Astrocyte (in vitro differentiated cells and primary cell): ENCODE data around the gene TLL1. TPM values are rescaled to one million over a fixed set of nuclear protein-coding genes. Genes with fewer than 3 reads are reported as not detected.

ENCODE experiments used
- DNase-seq: peaks from one replicate; pipeline ENCODE4 v3.0.0-alpha.2; 2010; ENCODE audit warnings: low read depth
- FAIRE-seq: peaks from 2 replicates; lab custom pipeline; 2011; peaks lifted over from hg19 to GRCh38; lab: Jason Lieb, UNC
- H2AFZ ChIP-seq: 2 replicates; pipeline ENCODE4 v1.6.0; 2012; ENCODE audit warnings: low read depth, low read length, inconsistent platforms
- H3K27ac ChIP-seq: 2 replicates; pipeline ENCODE4 v1.5.1; 2011; ENCODE audit warnings: low read depth, low read length, inconsistent platforms
- H3K27me3 ChIP-seq: 2 replicates; pipeline ENCODE4 v1.6.0; 2011; ENCODE audit warnings: low read length, inconsistent platforms; ENCODE audit not compliant: insufficient read depth
- H3K36me3 ChIP-seq: 2 replicates; pipeline ENCODE4 v1.5.1; 2011; ENCODE audit warnings: low read length, inconsistent platforms; ENCODE audit not compliant: insufficient read depth
- H3K4me1 ChIP-seq: 2 replicates; pipeline ENCODE4 v1.5.1; 2011; ENCODE audit warnings: low read length, inconsistent platforms; ENCODE audit not compliant: insufficient read depth
- H3K4me2 ChIP-seq: 2 replicates; pipeline ENCODE4 v1.6.0; 2012; ENCODE audit warnings: low read length, inconsistent platforms
- H3K4me3 ChIP-seq: 2 replicates; pipeline ENCODE4 v1.5.1; 2011; ENCODE audit warnings: low read depth, mild to moderate bottlenecking, low read length, inconsistent platforms; ENCODE audit not compliant: insufficient read depth
- H3K79me2 ChIP-seq: 2 replicates; pipeline ENCODE4 v1.6.0; 2012; ENCODE audit warnings: mild to moderate bottlenecking, low read length, inconsistent platforms; ENCODE audit not compliant: insufficient read depth
- H3K9ac ChIP-seq: 2 replicates; pipeline ENCODE4 v1.6.0; 2012; ENCODE audit warnings: mild to moderate bottlenecking, low read length, inconsistent platforms
- H3K9me3 ChIP-seq: 2 replicates; pipeline ENCODE4 v1.5.1; 2012; ENCODE audit warnings: low read depth, mild to moderate bottlenecking, low read length, inconsistent platforms; ENCODE audit not compliant: insufficient read depth
- H4K20me1 ChIP-seq: 2 replicates; pipeline ENCODE4 v1.6.0; 2012; ENCODE audit warnings: low read length, inconsistent platforms; ENCODE audit not compliant: insufficient read depth
- H3K27ac Mint-ChIP-seq: one replicate; pipeline ENCODE4 v1.8.0; 2021; ENCODE audit warnings: mild to moderate bottlenecking, mixed read lengths; ENCODE audit not compliant: unreplicated experiment
- H3K27me3 Mint-ChIP-seq: one replicate; pipeline ENCODE4 v1.8.0; 2021; ENCODE audit warnings: low read depth, mixed read lengths; ENCODE audit not compliant: unreplicated experiment
- H3K36me3 Mint-ChIP-seq: one replicate; pipeline ENCODE4 v1.8.0; 2021; ENCODE audit warnings: low read depth, mixed read lengths; ENCODE audit not compliant: unreplicated experiment
- H3K4me1 Mint-ChIP-seq: one replicate; pipeline ENCODE4 v1.8.0; 2021; ENCODE audit warnings: low read depth, mixed read lengths; ENCODE audit not compliant: unreplicated experiment
- H3K4me3 Mint-ChIP-seq: one replicate; pipeline ENCODE4 v1.8.0; 2021; ENCODE audit warnings: mild to moderate bottlenecking, moderate library complexity, mixed read lengths; ENCODE audit not compliant: unreplicated experiment
- H3K9me3 Mint-ChIP-seq: one replicate; pipeline ENCODE4 v1.8.0; 2021; ENCODE audit warnings: mild to moderate bottlenecking, mixed read lengths; ENCODE audit not compliant: unreplicated experiment
- EZH2 ChIP-seq: IDR thresholded peaks from 2 replicates; pipeline ENCODE4 v1.6.1; 2012; ENCODE audit warnings: mild to moderate bottlenecking, low read length, inconsistent platforms; ENCODE audit not compliant: insufficient read depth
- total RNA-seq: library from RNA; stranded (reverse); gene quantifications from 2 replicates; pipeline ENCODE4 v1.2.1, GENCODE V29; 2021
- TF ChIP-seq, protein P1 (sequence below): IDR thresholded peaks from 2 replicates; pipeline ENCODE4 v1.5.1; 2011; ENCODE audit warnings: low read depth, mild to moderate bottlenecking, inconsistent platforms, low read length, moderate library complexity; ENCODE audit not compliant: insufficient read depth

TLL1 gene
- total RNA-seq, 1 donor from 2014 or later, result 2.7 TPM

DNA sequence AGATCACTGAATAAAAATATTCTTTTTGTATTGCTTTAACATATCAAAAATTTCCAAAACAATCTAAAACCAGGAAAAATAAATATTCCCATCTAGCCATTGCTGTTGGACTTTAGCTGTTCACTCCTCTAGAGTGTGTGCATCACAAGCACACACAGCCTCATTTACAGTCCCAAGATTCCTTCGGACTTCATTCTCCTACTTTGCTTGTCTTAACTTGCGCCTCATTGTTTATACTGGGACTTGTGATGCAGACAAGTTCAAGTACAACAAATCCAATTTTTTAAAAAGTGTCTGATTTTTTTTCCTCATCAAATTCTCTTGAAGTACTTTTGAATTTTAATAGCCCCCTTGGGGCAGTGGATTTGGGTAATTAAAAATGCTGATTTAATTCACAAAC, 55.6 kb downstream of the TLL1 start:
- H3K4me2 ChIP-seq, result no peak overlapping the region
- no peak for DNase-seq
- no peaks in the 10 kb centered on the region for H4K20me1 ChIP-seq
- no peaks in the 10 kb centered on the region for H3K4me1 ChIP-seq
- H3K4me1 Mint-ChIP-seq, result peaks cover 2% of the 10 kb centered on the region
- no peaks in the 10 kb centered on the region for H3K36me3 Mint-ChIP-seq
- H3K4me3 Mint-ChIP-seq, result no peak overlapping the region
- H3K4me3 ChIP-seq, result no peak overlapping the region
- H3K27ac Mint-ChIP-seq, result no peak overlapping the region
- TF ChIP-seq EZH2, result no peak
- TF ChIP-seq, protein P1, sequence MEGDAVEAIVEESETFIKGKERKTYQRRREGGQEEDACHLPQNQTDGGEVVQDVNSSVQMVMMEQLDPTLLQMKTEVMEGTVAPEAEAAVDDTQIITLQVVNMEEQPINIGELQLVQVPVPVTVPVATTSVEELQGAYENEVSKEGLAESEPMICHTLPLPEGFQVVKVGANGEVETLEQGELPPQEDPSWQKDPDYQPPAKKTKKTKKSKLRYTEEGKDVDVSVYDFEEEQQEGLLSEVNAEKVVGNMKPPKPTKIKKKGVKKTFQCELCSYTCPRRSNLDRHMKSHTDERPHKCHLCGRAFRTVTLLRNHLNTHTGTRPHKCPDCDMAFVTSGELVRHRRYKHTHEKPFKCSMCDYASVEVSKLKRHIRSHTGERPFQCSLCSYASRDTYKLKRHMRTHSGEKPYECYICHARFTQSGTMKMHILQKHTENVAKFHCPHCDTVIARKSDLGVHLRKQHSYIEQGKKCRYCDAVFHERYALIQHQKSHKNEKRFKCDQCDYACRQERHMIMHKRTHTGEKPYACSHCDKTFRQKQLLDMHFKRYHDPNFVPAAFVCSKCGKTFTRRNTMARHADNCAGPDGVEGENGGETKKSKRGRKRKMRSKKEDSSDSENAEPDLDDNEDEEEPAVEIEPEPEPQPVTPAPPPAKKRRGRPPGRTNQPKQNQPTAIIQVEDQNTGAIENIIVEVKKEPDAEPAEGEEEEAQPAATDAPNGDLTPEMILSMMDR, result no peak
- no peak overlapping the region for H2AFZ ChIP-seq
- no peaks in the 10 kb centered on the region for H3K79me2 ChIP-seq
- no peaks in the 10 kb centered on the region for H3K27me3 ChIP-seq
- no peak overlapping the region for H3K9ac ChIP-seq
- H3K9me3 ChIP-seq, result no peaks in the 10 kb centered on the region
- H3K27ac ChIP-seq, result no peak overlapping the region
- FAIRE-seq, result no peak
- no peaks in the 10 kb centered on the region for H3K36me3 ChIP-seq
- no peaks in the 10 kb centered on the region for H3K27me3 Mint-ChIP-seq
- H3K9me3 Mint-ChIP-seq, result no peaks in the 10 kb centered on the region

DNA sequence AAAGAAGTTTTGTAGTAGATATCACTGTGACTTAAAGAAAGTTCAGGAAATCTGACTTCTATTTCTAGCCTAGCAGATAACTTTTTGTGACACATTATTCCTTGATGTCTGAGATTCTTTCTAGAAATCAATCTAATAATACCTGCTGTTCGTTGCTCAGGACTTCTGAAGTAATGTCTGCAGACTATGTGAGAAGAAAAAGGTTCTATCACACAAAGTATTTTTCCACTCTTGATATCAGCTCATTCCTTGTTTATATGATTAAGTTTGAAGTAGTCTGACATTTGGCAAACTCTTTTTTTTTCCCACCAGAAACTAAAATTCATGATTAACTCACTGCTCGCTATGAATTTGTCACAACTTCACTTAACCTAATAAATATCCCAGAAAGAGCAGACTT, 56.6 kb downstream of the TLL1 start:
- no peak overlapping the region for H3K4me3 Mint-ChIP-seq
- no peak overlapping the region for H3K27ac ChIP-seq
- no peak for FAIRE-seq

GRCh38 chr4:165931741-165932140, 58.7 kb downstream of the TLL1 start:
- TF ChIP-seq, protein P1, result no peak
- TF ChIP-seq EZH2, result no peak
- no peak for FAIRE-seq

More for the DNA sequence above, 56.6 kb downstream of the TLL1 start:
- Histone ChIP-seq H2AFZ (no peak overlapping the region), H4K20me1 (no peaks in the 10 kb centered on the region), H3K4me2 (no peak overlapping the region), H3K4me1 (no peaks in the 10 kb centered on the region), H3K36me3 (no peaks in the 10 kb centered on the region), H3K79me2 (no peaks in the 10 kb centered on the region), H3K27me3 (no peaks in the 10 kb centered on the region), H3K4me3 (no peak overlapping the region), H3K9me3 (no peaks in the 10 kb centered on the region), H3K9ac (no peak overlapping the region)
- no peak for DNase-seq
- TF ChIP-seq EZH2, result no peak
- TF ChIP-seq, protein P1, result no peak
- Mint-ChIP-seq H3K27me3 (no peaks in the 10 kb centered on the region), H3K9me3 (no peaks in the 10 kb centered on the region), H3K36me3 (no peaks in the 10 kb centered on the region), H3K27ac (no peak overlapping the region), H3K4me1 (peaks cover 2% of the 10 kb centered on the region)

More at GRCh38 chr4:165931741-165932140, 58.7 kb downstream of the TLL1 start:
- Mint-ChIP-seq H3K4me1 (peaks cover 2% of the 10 kb centered on the region), H3K27me3 (no peaks in the 10 kb centered on the region), H3K4me3 (no peak overlapping the region), H3K27ac (no peak overlapping the region), H3K36me3 (no peaks in the 10 kb centered on the region), H3K9me3 (no peaks in the 10 kb centered on the region)
- H3K36me3 ChIP-seq, result no peaks in the 10 kb centered on the region
- no peaks in the 10 kb centered on the region for H3K27me3 ChIP-seq
- H2AFZ ChIP-seq, result no peak overlapping the region
- no peaks in the 10 kb centered on the region for H4K20me1 ChIP-seq
- H3K4me2 ChIP-seq, result no peak overlapping the region
- no peaks in the 10 kb centered on the region for H3K79me2 ChIP-seq
- no peak overlapping the region for H3K27ac ChIP-seq
- DNase-seq, result no peak
- H3K4me3 ChIP-seq, result no peak overlapping the region
- no peak overlapping the region for H3K9ac ChIP-seq
- no peaks in the 10 kb centered on the region for H3K9me3 ChIP-seq
- no peaks in the 10 kb centered on the region for H3K4me1 ChIP-seq
